Measurements from ENCODE around the gene FGF14. TPM values are rescaled to one million over a fixed set of nuclear protein-coding genes. Genes with fewer than 3 reads are reported as not detected.

The FGF14 gene
- total RNA-seq, 4 donors from 2014 or later: 0.36 to 1.9 (median 0.45) TPM

- WGBS, 2 donors: 71 to 72% methylated on average over 3 of the region's 3 CpGs
- intact Hi-C loops (cut with DNase I; ENCODE audit: low total_unique reads): no loop called here
- no peak for DNase-seq (ENCODE audit: low spot score in 2 of 2)
- no peak overlapping the region for H3K4me3 ChIP-seq (ENCODE audit: low read depth, poor library complexity, severe bottlenecking)
- TF ChIP-seq POLR2A (IDR thresholded peaks at IDR 0.05): no peak
- no peak for TF ChIP-seq CTCF (IDR thresholded peaks at IDR 0.05)
These were observed 161.7 kb downstream of the FGF14 start for GRCh38 chr13:102240110-102240509.

- intact Hi-C loops (cut with DNase I; ENCODE audit: low total_unique reads): no loop called here
- 70 to 76% methylated on average over 6 of the region's 6 CpGs for WGBS, 2 donors
- TF ChIP-seq CTCF (IDR thresholded peaks at IDR 0.05) (no peak), POLR2A (IDR thresholded peaks at IDR 0.05) (no peak)
- no peak overlapping the region for H3K4me3 ChIP-seq (ENCODE audit: low read depth, poor library complexity, severe bottlenecking)
- DNase-seq (ENCODE audit: low spot score in 2 of 2): no peak
These were observed 164.6 kb downstream of the FGF14 start for GRCh38 chr13:102237230-102237629.

GRCh38 chr13:102236830-102237229, 165.0 kb downstream of the FGF14 start:
- 82 to 89% methylated on average over 8 of the region's 8 CpGs for WGBS, 2 donors
- intact Hi-C loops (cut with DNase I; ENCODE audit: low total_unique reads): no loop called here
- TF ChIP-seq CTCF (IDR thresholded peaks at IDR 0.05): no peak
- no peak for TF ChIP-seq POLR2A (IDR thresholded peaks at IDR 0.05)
- no peak overlapping the region for H3K4me3 ChIP-seq (ENCODE audit: low read depth, poor library complexity, severe bottlenecking)
- no peak for DNase-seq (ENCODE audit: low spot score in 2 of 2)

GRCh38 chr13:102236341-102236740, 165.5 kb downstream of the FGF14 start:
- DNase-seq (ENCODE audit: low spot score in 2 of 2): no peak
- intact Hi-C loops (cut with DNase I; ENCODE audit: low total_unique reads): no loop called here
- 67 to 76% methylated on average over 7 of the region's 7 CpGs for WGBS, 2 donors
- no peak overlapping the region for H3K4me3 ChIP-seq (ENCODE audit: low read depth, poor library complexity, severe bottlenecking)
- TF ChIP-seq CTCF (IDR thresholded peaks at IDR 0.05) (no peak), POLR2A (IDR thresholded peaks at IDR 0.05) (no peak)

DNA sequence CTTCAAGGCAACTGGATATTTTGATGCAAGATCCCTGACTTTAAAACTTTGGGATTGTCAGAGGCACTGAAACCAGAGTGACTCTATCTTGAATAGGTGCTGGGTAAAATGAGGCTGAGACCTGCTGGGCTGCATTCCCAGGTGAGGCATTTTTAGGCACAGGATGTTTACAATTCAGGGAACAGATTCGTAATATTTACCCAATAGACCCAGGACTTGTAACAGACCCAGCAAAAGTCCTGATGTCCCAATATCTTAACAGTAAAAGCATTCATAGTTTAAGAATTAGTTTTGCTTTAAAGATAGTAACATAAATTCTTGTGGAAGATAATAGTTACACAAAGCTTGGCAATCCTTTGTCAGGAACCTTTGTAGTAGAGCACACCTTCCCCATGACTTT, 166.2 kb downstream of the FGF14 start:
- TF ChIP-seq CTCF (IDR thresholded peaks at IDR 0.05) (no peak), POLR2A (IDR thresholded peaks at IDR 0.05) (no peak)
- no peak overlapping the region for H3K4me3 ChIP-seq (ENCODE audit: low read depth, poor library complexity, severe bottlenecking)
- no peak for DNase-seq (ENCODE audit: low spot score in 2 of 2)
- WGBS, 2 donors: 65 to 76% methylated on average over 1 of the region's 1 CpG
- intact Hi-C loops (cut with DNase I; ENCODE audit: low total_unique reads): no loop called here

DNA sequence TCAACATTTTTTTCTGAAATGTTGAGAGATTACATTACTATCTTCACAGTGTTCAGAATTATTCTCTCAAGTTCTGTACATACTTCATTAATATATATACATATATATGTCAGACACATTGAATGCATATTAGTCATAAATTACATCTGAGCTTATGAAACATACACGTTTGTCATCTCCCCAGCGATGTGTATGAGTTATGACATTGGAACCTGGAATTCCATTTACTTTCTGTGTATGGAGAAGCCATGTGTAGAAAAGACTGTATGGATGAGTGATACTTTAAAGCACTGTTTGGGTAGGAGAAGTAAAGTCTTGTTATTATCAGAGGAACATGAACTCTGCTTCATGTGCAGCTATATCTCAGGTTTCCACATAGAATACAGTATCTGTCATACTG, 167.2 kb downstream of the FGF14 start:
- intact Hi-C loops (cut with DNase I; ENCODE audit: low total_unique reads): no loop called here
- DNase-seq (ENCODE audit: low spot score in 2 of 2): no peak
- 55 to 66% methylated on average over 2 of the region's 2 CpGs for WGBS, 2 donors
- H3K4me3 ChIP-seq (ENCODE audit: low read depth, poor library complexity, severe bottlenecking): no peak overlapping the region
- TF ChIP-seq POLR2A (IDR thresholded peaks at IDR 0.05) (no peak), CTCF (IDR thresholded peaks at IDR 0.05) (no peak)

Measured in lower leg skin (tissue), 4 donors.